NT2/D1 (cell line): ENCODE data around the gene IBTK.
"Not testable (repeated sequence)": the region's sequence is repeated elsewhere in the genome, so short reads cannot be mapped to it uniquely, and the experiment has no call there.

Source experiments
- DNase-seq: peaks from one replicate; pipeline ENCODE4 v3.0.0-alpha.2; 2011; ENCODE audit warnings: low read depth, low spot score
- H3K27me3 ChIP-seq: 2 replicates; pipeline ENCODE4 v1.6.0; 2011; ENCODE audit warnings: mild to moderate bottlenecking; ENCODE audit not compliant: insufficient read length, insufficient read depth
- H3K36me3 ChIP-seq: 2 replicates; pipeline ENCODE4 v1.6.1; 2011; ENCODE audit warnings: mild to moderate bottlenecking, low read length, mixed read lengths; ENCODE audit not compliant: insufficient read depth, insufficient read length
- H3K4me1 ChIP-seq: 2 replicates; pipeline ENCODE4 v1.5.1; 2011; ENCODE audit not compliant: insufficient read depth, insufficient read length
- H3K4me3 ChIP-seq: 2 replicates; pipeline ENCODE4 v1.5.1; 2011; ENCODE audit warnings: low read depth; ENCODE audit not compliant: insufficient read length
- H3K9ac ChIP-seq: 2 replicates; pipeline ENCODE4 v1.6.0; 2011; ENCODE audit warnings: low read depth; ENCODE audit not compliant: insufficient read length
- H3K9me3 ChIP-seq: 2 replicates; pipeline ENCODE4 v1.5.1; 2011; ENCODE audit warnings: mild to moderate bottlenecking, low read length; ENCODE audit not compliant: insufficient read depth
- SUZ12 ChIP-seq: IDR thresholded peaks from 2 replicates; pipeline ENCODE4 v1.6.1; 2011; ENCODE audit not compliant: insufficient read length, insufficient read depth; ENCODE audit errors: extremely low read depth
- YY1 ChIP-seq: IDR thresholded peaks from 2 replicates; pipeline ENCODE4 v1.6.1; 2011; ENCODE audit not compliant: insufficient read length, insufficient read depth
- ZNF274 ChIP-seq: IDR thresholded peaks from 2 replicates; pipeline ENCODE4 v1.6.1; 2011; ENCODE audit warnings: mild to moderate bottlenecking, low read depth, low read length

Gene IBTK

GRCh38 chr6:82257088-82257774 is 9.7 kb upstream of the IBTK start:
- DNase-seq: no peak
- TF ChIP-seq YY1: no peak
- no peak for TF ChIP-seq ZNF274
- no peak for TF ChIP-seq SUZ12
- H3K4me3 ChIP-seq: no peak overlapping the region

GRCh38 chr6:82254722-82255121 is 7.2 kb upstream of the IBTK start:
- not testable (repeated sequence) for H3K4me3 ChIP-seq, DNase-seq, H3K9me3 ChIP-seq, H3K27me3 ChIP-seq, H3K36me3 ChIP-seq, H3K4me1 ChIP-seq, H3K9ac ChIP-seq

More at GRCh38 chr6:82257088-82257774, 9.7 kb upstream of the IBTK start:
- Histone ChIP-seq H3K9ac (no peak overlapping the region), H3K4me1 (no peaks in the 10 kb centered on the region), H3K27me3 (no peaks in the 10 kb centered on the region), H3K9me3 (no peaks in the 10 kb centered on the region), H3K36me3 (no peaks in the 10 kb centered on the region)

- no peak for DNase-seq
- TF ChIP-seq ZNF274: no peak
- TF ChIP-seq SUZ12: no peak
- Histone ChIP-seq H3K4me1 (no peaks in the 10 kb centered on the region), H3K4me3 (no peak overlapping the region), H3K36me3 (no peaks in the 10 kb centered on the region), H3K9ac (no peak overlapping the region), H3K27me3 (no peaks in the 10 kb centered on the region), H3K9me3 (no peaks in the 10 kb centered on the region)
These were observed 4.4 kb upstream of the IBTK start for GRCh38 chr6:82251942-82252341.

- Histone ChIP-seq H3K4me1 (no peaks in the 10 kb centered on the region), H3K9me3 (no peaks in the 10 kb centered on the region), H3K36me3 (no peaks in the 10 kb centered on the region), H3K9ac (no peak overlapping the region), H3K4me3 (no peak overlapping the region), H3K27me3 (no peaks in the 10 kb centered on the region)
- DNase-seq: no peak
- TF ChIP-seq ZNF274: no peak
- TF ChIP-seq YY1: no peak
- TF ChIP-seq SUZ12: no peak
These were observed 2.1 kb upstream of the IBTK start for GRCh38 chr6:82249381-82250253.

- peak overlapping the region; percentile 81 for H3K4me3 ChIP-seq
- H3K9me3 ChIP-seq: no peaks in the 10 kb centered on the region
- DNase-seq: no peak
- peak overlapping the region; percentile 76 for H3K9ac ChIP-seq
- H3K4me1 ChIP-seq: no peaks in the 10 kb centered on the region
- H3K36me3 ChIP-seq: no peaks in the 10 kb centered on the region
- TF ChIP-seq SUZ12 (no peak), YY1 (no peak), ZNF274 (no peak)
- no peaks in the 10 kb centered on the region for H3K27me3 ChIP-seq
These were observed 760 bp upstream of the IBTK start for GRCh38 chr6:82248273-82248735.

- no peak for DNase-seq
- Histone ChIP-seq H3K4me1 (no peaks in the 10 kb centered on the region), H3K36me3 (no peaks in the 10 kb centered on the region), H3K9me3 (no peaks in the 10 kb centered on the region), H3K27me3 (no peaks in the 10 kb centered on the region), H3K4me3 (peak overlapping the region; percentile 81), H3K9ac (peak overlapping the region; percentile 87)
- TF ChIP-seq YY1 (no peak), ZNF274 (no peak), SUZ12 (no peak)
These were observed 591 bp downstream of the IBTK start for GRCh38 chr6:82246802-82247504.

GRCh38 chr6:82246370-82246769 is 1.2 kb downstream of the IBTK start:
- no peak for DNase-seq
- no peaks in the 10 kb centered on the region for H3K36me3 ChIP-seq
- TF ChIP-seq ZNF274 (no peak), SUZ12 (no peak), YY1 (no peak)
- H3K27me3 ChIP-seq: no peaks in the 10 kb centered on the region
- H3K4me3 ChIP-seq: peak overlapping the region; percentile 81
- no peak overlapping the region for H3K9ac ChIP-seq
- H3K9me3 ChIP-seq: no peaks in the 10 kb centered on the region
- H3K4me1 ChIP-seq: no peaks in the 10 kb centered on the region
